HCT116 (cell line): ENCODE results near the gene GASK1A. TPM values are rescaled to one million over a fixed set of nuclear protein-coding genes. Genes with fewer than 3 reads are reported as not detected.

Experiments used
- ATAC-seq: fragments of 200-7000 bp; cut with Tn5 transposase; 2 replicates; pipeline ENCODE4 v1.9.1; 2020; ENCODE audit warnings: mild to moderate bottlenecking, moderate library complexity
- BruUV-seq: library from RNA; stranded (reverse); fragments of 400-500 nt; replicated peaks from 2 replicates; lab custom pipeline; 2021; lab: Mats Ljungman, UMichigan
- CTCF ChIA-PET: fragments of 300-600 bp; sonication (Branson Sonifier 250); formaldehyde crosslinking; loops from one replicate; lab custom pipeline; 2021; ENCODE audit warnings: antibody characterized with exemption; lab: Charles Lee
- POLR2A ChIA-PET: fragments of 300-600, 350-600 bp; sonication (Branson Sonifier 250); formaldehyde crosslinking; loops from one replicate; lab custom pipeline; 2021; ENCODE audit warnings: antibody characterized with exemption; lab: Charles Lee
- RAD21 ChIA-PET, 2 experiments: fragments of 300-600 bp; sonication (Branson Sonifier 250); formaldehyde crosslinking; loops; one replicate each; lab custom pipeline; 2023; ENCODE audit warnings: low total read pairs in 2 of 2; ENCODE audit not compliant: uncharacterized antibody in 2 of 2, unreplicated experiment in 2 of 2, low non-redundant PET in 1 of 2; lab: Charles Lee
- DNase-seq: peaks from one replicate; pipeline ENCODE4 v3.0.0-alpha.2; 2010; ENCODE audit warnings: low read depth, low spot score
- H2AFZ ChIP-seq: fragments of 200-600 bp; shearing (Covaris generic), sonication (generic); 2 replicates; pipeline ENCODE4 v1.6.1; 2017; ENCODE audit warnings: low read depth, mixed run types, mixed read lengths, antibody characterized with exemption, low read length; ENCODE audit not compliant: poor library complexity, severe bottlenecking
- H3K27ac ChIP-seq: 2 replicates; pipeline ENCODE4 v1.5.1; 2012; ENCODE audit warnings: low read depth, low read length
- H3K27me3 ChIP-seq: fragments of 200-600 bp; sonication (generic); 2 replicates; pipeline ENCODE4 v1.6.1; 2016; ENCODE audit warnings: mixed run types, low read length, mixed read lengths; ENCODE audit not compliant: insufficient read depth
- H3K36me3 ChIP-seq, 2 experiments: fragments of 200-500 bp in 1 of 2; fragments of 200-600 bp in 1 of 2; sonication (Bioruptor generic) in 1 of 2; sonication (generic) in 1 of 2; 2 replicates each; pipeline versions ENCODE4 v1.5.1 to v1.6.1; 2014 to 2016; ENCODE audit warnings: low read length in 2 of 2, inconsistent platforms in 1 of 2, mixed read lengths in 1 of 2, mixed run types in 1 of 2; ENCODE audit not compliant: insufficient read depth in 2 of 2, control insufficient read depth in 1 of 2
- H3K4me1 ChIP-seq, 2 experiments: fragments of 200-600 bp in 1 of 2; sonication (generic) in 1 of 2; 2 replicates each; pipeline versions ENCODE4 v1.5.1 to v1.6.1; 2012 to 2017; ENCODE audit warnings: low read length in 2 of 2, inconsistent platforms in 1 of 2, mild to moderate bottlenecking in 1 of 2, mixed read lengths in 1 of 2, mixed run types in 1 of 2, moderate library complexity in 1 of 2; ENCODE audit not compliant: insufficient read depth in 2 of 2, control insufficient read depth in 1 of 2
- H3K4me2 ChIP-seq: fragments of 200-600 bp; sonication (generic); 2 replicates; pipeline ENCODE4 v1.6.1; 2017; ENCODE audit warnings: mixed run types, low read length, mixed read lengths
- H3K4me3 ChIP-seq, 2 experiments: fragments of 200-600 bp in 1 of 2; sonication (generic) in 1 of 2; replicated peaks in 1 of 2; 2 replicates each; pipeline ENCODE4 v1.5.1; 2011 to 2016; ENCODE audit warnings: low read length in 2 of 2, control low read depth in 1 of 2, low read depth in 1 of 2, mild to moderate bottlenecking in 1 of 2, mixed read lengths in 1 of 2, mixed run types in 1 of 2
- H3K79me2 ChIP-seq: fragments of 200-600 bp; sonication (generic); 2 replicates; pipeline ENCODE4 v1.6.1; 2017; ENCODE audit warnings: mild to moderate bottlenecking, mixed run types, low read length, moderate library complexity, mixed read lengths; ENCODE audit not compliant: insufficient read depth
- H3K9ac ChIP-seq: fragments of 200-600 bp; sonication (generic); 2 replicates; pipeline ENCODE4 v1.6.1; 2016; ENCODE audit warnings: low read length, mixed read lengths
- H3K9me2 ChIP-seq: fragments of 200-600 bp; sonication (generic), shearing (Covaris generic); 2 replicates; pipeline ENCODE4 v1.6.1; 2017; ENCODE audit warnings: mixed run types, mild to moderate bottlenecking, moderate library complexity; ENCODE audit not compliant: insufficient read depth
- H3K9me3 ChIP-seq, 2 experiments: fragments of 200-500 bp in 1 of 2; fragments of 200-600 bp in 1 of 2; sonication (Bioruptor generic) in 1 of 2; sonication (generic) in 1 of 2; 2 replicates each; pipeline ENCODE4 v1.6.1; 2014 to 2017; ENCODE audit warnings: low read length in 2 of 2, mixed read lengths in 2 of 2, inconsistent platforms in 1 of 2, low read depth in 1 of 2, mild to moderate bottlenecking in 1 of 2, mixed run types in 1 of 2, moderate library complexity in 1 of 2; ENCODE audit not compliant: control insufficient read depth in 1 of 2, insufficient read depth in 1 of 2
- H4K20me1 ChIP-seq: fragments of 200-600 bp; sonication (generic), shearing (Covaris generic); 2 replicates; pipeline ENCODE4 v1.6.1; 2017; ENCODE audit warnings: mixed run types, mild to moderate bottlenecking, moderate library complexity; ENCODE audit not compliant: insufficient read depth
- CBX3 ChIP-seq: IDR thresholded peaks from 2 replicates; pipeline ENCODE4 v1.6.1; 2012; ENCODE audit warnings: low read depth
- EGR1 ChIP-seq: IDR thresholded peaks from 2 replicates; pipeline ENCODE4 v1.6.1; 2012; ENCODE audit warnings: low read depth
- ELF1 ChIP-seq: IDR thresholded peaks from 2 replicates; pipeline ENCODE4 v1.6.1; 2012; ENCODE audit warnings: low read depth, borderline replicate concordance
- EZH2 ChIP-seq: fragments of 200-600 bp; sonication (generic); IDR thresholded peaks from 2 replicates; pipeline ENCODE4 v1.6.1; 2017; ENCODE audit warnings: antibody characterized with exemption, mixed run types
- EZH2phosphoT487 ChIP-seq: fragments of 200-600 bp; IDR thresholded peaks from 2 replicates; pipeline ENCODE4 v1.6.1; 2018; ENCODE audit warnings: antibody characterized with exemption, borderline replicate concordance
- FOSL1 ChIP-seq: IDR thresholded peaks from 2 replicates; pipeline ENCODE4 v1.6.1; 2012; ENCODE audit warnings: low read depth
- JUND ChIP-seq: IDR thresholded peaks from 2 replicates; pipeline ENCODE4 v1.6.1; 2012
- POLR2A ChIP-seq: IDR thresholded peaks from 2 replicates; pipeline ENCODE4 v1.7.0; 2011; ENCODE audit warnings: borderline replicate concordance; ENCODE audit not compliant: insufficient read depth, insufficient read length; ENCODE audit errors: extremely low read depth
- POLR2AphosphoS5 ChIP-seq: IDR thresholded peaks from 2 replicates; pipeline ENCODE4 v1.6.1; 2011; ENCODE audit warnings: mild to moderate bottlenecking, low read depth, low read length, moderate library complexity
- SRF ChIP-seq: IDR thresholded peaks from 2 replicates; pipeline ENCODE4 v1.6.1; 2012; ENCODE audit warnings: low read depth
- TCF7L2 ChIP-seq: IDR thresholded peaks from 2 replicates; pipeline ENCODE4 v1.7.0; 2011; ENCODE audit warnings: borderline replicate concordance, inconsistent platforms; ENCODE audit not compliant: insufficient read depth, insufficient read length; ENCODE audit errors: extremely low read depth
- YY1 ChIP-seq: IDR thresholded peaks from 2 replicates; pipeline ENCODE4 v1.6.1; 2011; ENCODE audit warnings: low read length, low read depth, moderate library complexity, mild to moderate bottlenecking; ENCODE audit not compliant: insufficient replicate concordance; ENCODE audit errors: extremely low read depth
- ZFX ChIP-seq: fragments of 450-650 bp; IDR thresholded peaks from 2 replicates; pipeline ENCODE4 v1.6.1; 2017
- ZNF274 ChIP-seq: fragments of 200-500 bp; sonication (Bioruptor generic); IDR thresholded peaks from 2 replicates; pipeline ENCODE4 v1.6.1; 2014; ENCODE audit warnings: mild to moderate bottlenecking, low read depth, low read length, inconsistent platforms
- intact Hi-C: fragments of 100-400 bp; cut with micrococcal nuclease; formaldehyde crosslinking; loops from 2 replicates; pipeline ENCODE4 v1.10.0; 2022
- total RNA-seq: library from RNA; stranded (reverse); gene quantifications from one replicate; pipeline ENCODE4 v1.2.1, GENCODE V29; 2021; ENCODE audit not compliant: unreplicated experiment
- TF ChIP-seq, protein P1 (sequence below): IDR thresholded peaks from 2 replicates; pipeline ENCODE4 v1.6.1; 2011; ENCODE audit warnings: mild to moderate bottlenecking, low read length, moderate library complexity; ENCODE audit not compliant: insufficient replicate concordance; ENCODE audit errors: extremely low read depth
- TF ChIP-seq, protein P2 (sequence below), 3 experiments: fragments of 200-600 bp in 1 of 3; sonication (generic) in 1 of 3; IDR thresholded peaks in 2 of 3; conservative IDR thresholded peaks in 1 of 3; 2 replicates each; pipeline ENCODE4 v1.5.1; 2012 to 2017; ENCODE audit warnings: low read depth in 2 of 3, low read length in 2 of 3, antibody characterized with exemption in 1 of 3, borderline replicate concordance in 1 of 3, control low read depth in 1 of 3, mild to moderate bottlenecking in 1 of 3, mixed read lengths in 1 of 3, mixed run types in 1 of 3, moderate library complexity in 1 of 3; ENCODE audit not compliant: insufficient read depth in 1 of 3
- TF ChIP-seq, protein P3 (sequence below): IDR thresholded peaks from 2 replicates; pipeline ENCODE4 v1.6.1; 2012
- TF ChIP-seq, protein P4 (sequence below): IDR thresholded peaks from 2 replicates; pipeline ENCODE4 v1.6.1; 2012

Gene GASK1A
- total RNA-seq, 1 experiment from 2014 or later, result 1.0 TPM

DNA sequence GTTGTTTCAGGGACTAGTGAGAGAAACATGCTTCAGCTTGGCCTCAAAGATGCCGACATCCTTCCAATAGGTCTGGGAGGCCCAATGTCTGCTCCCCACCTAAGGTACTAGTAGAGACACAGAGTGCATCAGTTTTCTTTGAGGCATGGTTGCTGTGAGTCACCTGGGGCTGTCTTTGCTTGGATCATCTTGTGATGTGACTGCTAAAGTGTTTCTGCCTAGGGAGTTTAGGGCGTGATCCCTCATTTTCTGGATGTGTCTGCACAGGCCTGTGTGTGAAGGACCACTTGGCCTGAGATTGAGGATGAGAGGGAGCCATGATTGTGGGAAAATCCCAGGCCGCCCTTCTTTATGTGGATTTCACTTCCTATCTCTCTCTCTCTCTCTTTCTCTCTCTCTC, 4.8 kb downstream of the GASK1A start:
- Histone ChIP-seq H4K20me1 (no peaks in the 10 kb centered on the region), H3K9me2 (no peaks in the 10 kb centered on the region), H3K27ac (no peak overlapping the region), H3K79me2 (no peaks in the 10 kb centered on the region), H3K9ac (no peak overlapping the region), H3K9me3 (no peaks in the 10 kb centered on the region), H3K4me1 (peaks cover 0 to 7% of the 10 kb centered on the region in 2 experiments; a peak in 1 of 4 replicates), H3K27me3 (peaks cover 4% of the 10 kb centered on the region; the same call in 1 of the 2 replicates), H2AFZ (no peak overlapping the region), H3K36me3 (no peaks in the 10 kb centered on the region), H3K4me2 (no peak overlapping the region), H3K4me3 (no peak overlapping the region)
- ChIA-PET RAD21 (no interaction called here), POLR2A (no interaction called here), CTCF (interaction anchor here (1.2 kb wide), 1 partner anchor 22 kb away, joined by 5 read pairs; no protein-coding TSS in a partner anchor)
- intact Hi-C loops, result no loop called here
- BruUV-seq, result no TSS peak
- DNase-seq (no peak), ATAC-seq (no peak)
- TF ChIP-seq FOSL1 (no peak), EZH2phosphoT487 (no peak), EZH2 (no peak), POLR2AphosphoS5 (no peak), CBX3 (no peak), ZFX (no peak), EGR1 (no peak), JUND (no peak), SRF (no peak), YY1 (no peak), ELF1 (no peak), ZNF274 (no peak), TCF7L2 (no peak), POLR2A (no peak)
- TF ChIP-seq, protein P1, sequence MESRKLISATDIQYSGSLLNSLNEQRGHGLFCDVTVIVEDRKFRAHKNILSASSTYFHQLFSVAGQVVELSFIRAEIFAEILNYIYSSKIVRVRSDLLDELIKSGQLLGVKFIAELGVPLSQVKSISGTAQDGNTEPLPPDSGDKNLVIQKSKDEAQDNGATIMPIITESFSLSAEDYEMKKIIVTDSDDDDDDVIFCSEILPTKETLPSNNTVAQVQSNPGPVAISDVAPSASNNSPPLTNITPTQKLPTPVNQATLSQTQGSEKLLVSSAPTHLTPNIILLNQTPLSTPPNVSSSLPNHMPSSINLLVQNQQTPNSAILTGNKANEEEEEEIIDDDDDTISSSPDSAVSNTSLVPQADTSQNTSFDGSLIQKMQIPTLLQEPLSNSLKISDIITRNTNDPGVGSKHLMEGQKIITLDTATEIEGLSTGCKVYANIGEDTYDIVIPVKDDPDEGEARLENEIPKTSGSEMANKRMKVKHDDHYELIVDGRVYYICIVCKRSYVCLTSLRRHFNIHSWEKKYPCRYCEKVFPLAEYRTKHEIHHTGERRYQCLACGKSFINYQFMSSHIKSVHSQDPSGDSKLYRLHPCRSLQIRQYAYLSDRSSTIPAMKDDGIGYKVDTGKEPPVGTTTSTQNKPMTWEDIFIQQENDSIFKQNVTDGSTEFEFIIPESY, result no peak
- TF ChIP-seq, protein P2, sequence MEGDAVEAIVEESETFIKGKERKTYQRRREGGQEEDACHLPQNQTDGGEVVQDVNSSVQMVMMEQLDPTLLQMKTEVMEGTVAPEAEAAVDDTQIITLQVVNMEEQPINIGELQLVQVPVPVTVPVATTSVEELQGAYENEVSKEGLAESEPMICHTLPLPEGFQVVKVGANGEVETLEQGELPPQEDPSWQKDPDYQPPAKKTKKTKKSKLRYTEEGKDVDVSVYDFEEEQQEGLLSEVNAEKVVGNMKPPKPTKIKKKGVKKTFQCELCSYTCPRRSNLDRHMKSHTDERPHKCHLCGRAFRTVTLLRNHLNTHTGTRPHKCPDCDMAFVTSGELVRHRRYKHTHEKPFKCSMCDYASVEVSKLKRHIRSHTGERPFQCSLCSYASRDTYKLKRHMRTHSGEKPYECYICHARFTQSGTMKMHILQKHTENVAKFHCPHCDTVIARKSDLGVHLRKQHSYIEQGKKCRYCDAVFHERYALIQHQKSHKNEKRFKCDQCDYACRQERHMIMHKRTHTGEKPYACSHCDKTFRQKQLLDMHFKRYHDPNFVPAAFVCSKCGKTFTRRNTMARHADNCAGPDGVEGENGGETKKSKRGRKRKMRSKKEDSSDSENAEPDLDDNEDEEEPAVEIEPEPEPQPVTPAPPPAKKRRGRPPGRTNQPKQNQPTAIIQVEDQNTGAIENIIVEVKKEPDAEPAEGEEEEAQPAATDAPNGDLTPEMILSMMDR (IDR thresholded peaks at IDR 0.05 in 2 of 3, conservative IDR thresholded peaks at IDR 0.05 in 1 of 3; ENCODE audit: borderline replicate concordance in 1 of 3, insufficient read depth in 1 of 3, low read depth in 2 of 3, low read length in 2 of 3), result no peak
- TF ChIP-seq, protein P3, sequence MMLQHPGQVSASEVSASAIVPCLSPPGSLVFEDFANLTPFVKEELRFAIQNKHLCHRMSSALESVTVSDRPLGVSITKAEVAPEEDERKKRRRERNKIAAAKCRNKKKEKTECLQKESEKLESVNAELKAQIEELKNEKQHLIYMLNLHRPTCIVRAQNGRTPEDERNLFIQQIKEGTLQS, result no peak
- TF ChIP-seq, protein P4, sequence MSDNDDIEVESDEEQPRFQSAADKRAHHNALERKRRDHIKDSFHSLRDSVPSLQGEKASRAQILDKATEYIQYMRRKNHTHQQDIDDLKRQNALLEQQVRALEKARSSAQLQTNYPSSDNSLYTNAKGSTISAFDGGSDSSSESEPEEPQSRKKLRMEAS, result no peak
- TF ChIP-seq, all 23 proteins: peak for 0
